GM23248 (cell line): Measurements from ENCODE around the gene LMF1.

Experiments used
- EZH2 ChIP-seq: fragments of 200-600 bp; sonication (generic); IDR thresholded peaks from 2 replicates; pipeline ENCODE4 v1.6.1; 2018; ENCODE audit warnings: antibody characterized with exemption, mild to moderate bottlenecking; ENCODE audit not compliant: insufficient read depth, poor library complexity, severe bottlenecking
- EZH2phosphoT487 ChIP-seq: fragments of 200-600 bp; sonication (generic); IDR thresholded peaks from 2 replicates; pipeline ENCODE4 v1.6.1; 2018; ENCODE audit warnings: antibody characterized with exemption, moderate library complexity, mild to moderate bottlenecking, low read depth; ENCODE audit not compliant: insufficient read depth

DNA sequence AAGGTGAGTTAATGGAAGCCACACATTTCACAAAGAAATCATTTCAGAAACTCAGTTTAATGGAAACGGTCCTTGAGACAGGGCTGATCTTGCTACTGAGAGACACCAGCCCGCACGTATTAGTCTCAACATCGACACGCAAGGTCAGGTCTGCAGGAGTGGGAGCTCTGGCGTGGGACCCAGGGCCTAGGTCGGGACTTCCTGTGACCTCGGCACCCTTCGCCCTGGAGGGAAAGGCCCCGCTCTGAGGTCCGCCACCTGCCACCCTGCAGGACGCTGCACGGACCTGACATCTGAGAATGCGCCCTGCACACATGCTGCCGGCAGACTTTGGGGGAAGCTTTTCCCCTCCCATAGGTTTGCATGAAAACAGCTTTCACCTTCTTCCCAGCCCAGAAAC is 59.7 kb downstream of the LMF1 start:
- TF ChIP-seq EZH2: no peak
- TF ChIP-seq EZH2phosphoT487: no peak
